WI38 (cell line): ENCODE results near the gene FLT4.
"Not testable (repeated sequence)": the region's sequence is repeated elsewhere in the genome, so short reads cannot be mapped to it uniquely, and the experiment has no call there.

ENCODE experiments used
- H3K4me3 ChIP-seq: 2 replicates; pipeline ENCODE4 v1.5.1; 2011; ENCODE audit warnings: low read depth, mild to moderate bottlenecking, control low read depth, low read length
- CTCF ChIP-seq: IDR thresholded peaks from 2 replicates; pipeline ENCODE4 v1.5.1; 2012; ENCODE audit warnings: low read depth, mild to moderate bottlenecking, control low read depth, low read length

Gene FLT4

GRCh38 chr5:180675036-180675635 lies 25.7 kb upstream of the FLT4 start:
- H3K4me3 ChIP-seq = no peak overlapping the region
- TF ChIP-seq CTCF = no peak

GRCh38 chr5:180674090-180674475 lies 24.7 kb upstream of the FLT4 start:
- not testable (repeated sequence) for H3K4me3 ChIP-seq

DNA sequence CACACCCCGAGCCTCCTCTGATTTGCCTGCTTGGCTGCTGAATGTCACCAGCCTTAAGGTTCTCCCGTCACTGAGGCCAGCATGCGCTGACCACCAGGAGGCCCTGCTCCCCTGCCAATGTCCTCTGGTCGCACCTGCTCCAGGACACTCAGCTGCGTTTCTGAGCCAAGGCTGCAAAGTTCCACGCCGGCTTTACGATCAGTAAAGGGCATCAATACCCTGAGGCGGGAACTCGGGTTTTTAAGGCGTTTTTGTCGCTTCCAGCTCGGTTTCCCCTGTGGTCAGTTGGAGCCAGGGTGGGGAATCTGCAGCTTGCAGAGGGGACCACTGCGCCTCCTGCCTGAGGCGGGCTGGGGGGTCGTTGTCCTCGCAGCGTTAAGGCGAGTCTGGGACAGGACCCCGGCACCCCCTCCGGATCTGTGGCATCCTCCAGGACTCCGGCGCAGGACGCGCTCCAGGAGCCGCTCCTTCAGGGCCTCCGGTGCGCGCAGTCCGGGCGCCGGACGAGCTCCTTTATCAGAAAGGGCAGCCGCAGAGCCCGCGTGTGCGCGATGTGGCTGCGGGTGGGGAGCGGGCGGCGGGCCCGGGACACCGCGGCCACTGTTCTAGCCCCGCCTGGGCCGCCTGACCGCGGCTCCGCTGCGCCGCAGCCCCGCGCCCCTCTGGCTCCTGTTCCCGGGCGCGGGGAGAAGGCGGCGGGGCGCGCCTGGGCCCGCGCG lies 24.1 kb upstream of the FLT4 start:
- H3K4me3 ChIP-seq = no peak overlapping the region

GRCh38 chr5:180671958-180672524 lies 22.6 kb upstream of the FLT4 start:
- not testable (repeated sequence) for H3K4me3 ChIP-seq

More for the DNA sequence above, 24.1 kb upstream of the FLT4 start:
- no peak for TF ChIP-seq CTCF

GRCh38 chr5:180670586-180671359 lies 21.4 kb upstream of the FLT4 start:
- TF ChIP-seq CTCF = peak; percentile 43
- H3K4me3 ChIP-seq = no peak overlapping the region

DNA sequence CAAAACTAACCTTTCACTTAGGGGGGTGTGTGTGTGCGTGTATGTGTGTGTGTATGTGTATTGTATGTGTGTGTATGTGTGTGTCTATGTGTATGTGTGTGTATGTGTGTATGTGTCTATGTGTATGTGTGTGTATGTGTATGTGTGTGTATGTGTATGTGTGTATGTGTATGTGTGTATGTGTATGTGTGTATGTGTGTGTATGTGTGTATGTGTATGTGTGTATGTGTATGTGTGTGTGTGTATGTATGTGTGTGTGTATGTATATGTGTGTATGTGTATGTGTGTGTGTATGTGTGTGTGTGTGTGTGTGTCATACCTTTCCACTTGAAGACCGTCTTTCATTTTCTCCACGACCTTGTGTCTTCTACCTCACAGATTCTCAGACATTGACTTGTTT lies 20.8 kb upstream of the FLT4 start:
- no peak for TF ChIP-seq CTCF
- H3K4me3 ChIP-seq = no peak overlapping the region

GRCh38 chr5:180669661-180670060 lies 20.3 kb upstream of the FLT4 start:
- H3K4me3 ChIP-seq = no peak overlapping the region
- no peak for TF ChIP-seq CTCF
